ENCODE results near the gene SMIM35. TPM values are rescaled to one million over a fixed set of nuclear protein-coding genes. Genes with fewer than 3 reads are reported as not detected.

The SMIM35 gene
- total RNA-seq, 1 donor from 2014 or later = not detected

Other genes starting within 250 kb of the SMIM35 start
- gene FXYD6, start 210.3 kb downstream of the SMIM35 start, total RNA-seq = 1.6 TPM
- gene TMPRSS13, start 157.6 kb downstream of the SMIM35 start, total RNA-seq = 29.9 TPM
- 3.8 TPM for gene IL10RA, start 100.6 kb downstream of the SMIM35 start, total RNA-seq
- gene TMPRSS4, start 9.9 kb downstream of the SMIM35 start, total RNA-seq = 208 TPM
- gene SCN4B, start 65.9 kb upstream of the SMIM35 start, total RNA-seq = 2.5 TPM
- 0.32 TPM for gene SCN2B, start 89.7 kb upstream of the SMIM35 start, total RNA-seq
- gene JAML, start 138.0 kb upstream of the SMIM35 start, total RNA-seq = 2.7 TPM
- 20.7 TPM for gene MPZL3, start 165.4 kb upstream of the SMIM35 start, total RNA-seq
- 457 TPM for gene MPZL2, start 177.3 kb upstream of the SMIM35 start, total RNA-seq
- gene CD3E, start 217.8 kb upstream of the SMIM35 start, total RNA-seq = 1.2 TPM